ENCODE measurements around the gene EIF4B. TPM values are rescaled to one million over a fixed set of nuclear protein-coding genes. Genes with fewer than 3 reads are reported as not detected.

The EIF4B gene
- total and polyA plus RNA-seq, 4 donors = 81.9 to 684 (median 220) TPM

DNA sequence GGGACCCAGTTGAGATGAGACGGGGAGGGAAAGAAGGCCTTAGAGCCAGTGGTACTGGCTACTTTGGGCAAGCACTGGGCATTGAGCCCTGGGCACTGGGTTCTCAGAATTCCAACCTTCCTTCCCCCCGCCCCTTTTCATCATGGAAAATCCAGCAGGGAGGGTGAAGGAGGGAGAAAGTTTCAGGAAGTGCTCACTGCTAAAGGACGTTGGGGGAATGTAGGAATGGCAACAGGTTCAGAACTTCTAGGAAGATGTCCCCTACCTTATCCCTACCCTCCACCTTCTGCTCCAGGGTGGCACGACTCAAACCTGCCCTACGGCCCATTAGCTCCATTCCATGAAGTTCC is 39.4 kb downstream of the EIF4B start:
- H3K27me3 ChIP-seq (ENCODE audit: control insufficient read depth in 3 of 3, insufficient read depth in 3 of 3, low read length in 2 of 3) = no peaks in the 10 kb centered on the region
- DNase-seq = no peak
- no peak for ATAC-seq (ENCODE audit: insufficient read depth, low FRiP score)

DNA sequence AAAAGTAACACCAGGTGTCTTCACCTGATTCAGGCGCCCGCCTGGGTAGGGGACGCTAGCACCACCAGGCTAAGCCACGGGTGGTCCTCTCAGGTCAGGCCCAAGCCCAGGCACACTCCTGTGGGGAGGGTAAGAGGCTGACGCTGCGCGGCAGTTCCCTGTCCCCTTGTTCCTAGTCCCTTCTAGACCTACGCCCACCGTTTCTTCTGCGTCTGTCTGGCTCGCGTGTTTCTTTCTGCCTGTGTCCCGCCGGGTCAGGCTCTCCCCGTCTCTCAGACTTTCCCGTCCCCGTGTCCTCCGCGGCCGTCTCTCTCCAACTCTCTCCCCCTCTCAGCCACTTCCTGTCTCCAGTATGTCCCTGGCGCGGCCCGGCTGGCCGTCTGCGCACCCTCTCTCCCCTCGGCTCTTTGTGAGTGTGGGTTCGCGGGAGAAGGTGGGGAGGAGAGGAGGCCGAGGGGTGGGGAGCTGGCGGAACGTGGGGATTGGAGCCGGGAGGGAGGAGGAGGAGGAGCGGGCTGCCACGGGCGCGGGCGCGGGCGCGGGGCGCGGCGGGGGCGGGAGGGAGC is 40.5 kb downstream of the EIF4B start:
- peak overlapping the region; percentile 87 to 97 for H3K27ac ChIP-seq (ENCODE audit: low read depth in 1 of 2, low read length in 1 of 2)
- TF ChIP-seq, protein P1, sequence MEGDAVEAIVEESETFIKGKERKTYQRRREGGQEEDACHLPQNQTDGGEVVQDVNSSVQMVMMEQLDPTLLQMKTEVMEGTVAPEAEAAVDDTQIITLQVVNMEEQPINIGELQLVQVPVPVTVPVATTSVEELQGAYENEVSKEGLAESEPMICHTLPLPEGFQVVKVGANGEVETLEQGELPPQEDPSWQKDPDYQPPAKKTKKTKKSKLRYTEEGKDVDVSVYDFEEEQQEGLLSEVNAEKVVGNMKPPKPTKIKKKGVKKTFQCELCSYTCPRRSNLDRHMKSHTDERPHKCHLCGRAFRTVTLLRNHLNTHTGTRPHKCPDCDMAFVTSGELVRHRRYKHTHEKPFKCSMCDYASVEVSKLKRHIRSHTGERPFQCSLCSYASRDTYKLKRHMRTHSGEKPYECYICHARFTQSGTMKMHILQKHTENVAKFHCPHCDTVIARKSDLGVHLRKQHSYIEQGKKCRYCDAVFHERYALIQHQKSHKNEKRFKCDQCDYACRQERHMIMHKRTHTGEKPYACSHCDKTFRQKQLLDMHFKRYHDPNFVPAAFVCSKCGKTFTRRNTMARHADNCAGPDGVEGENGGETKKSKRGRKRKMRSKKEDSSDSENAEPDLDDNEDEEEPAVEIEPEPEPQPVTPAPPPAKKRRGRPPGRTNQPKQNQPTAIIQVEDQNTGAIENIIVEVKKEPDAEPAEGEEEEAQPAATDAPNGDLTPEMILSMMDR (IDR thresholded peaks at IDR 0.05; ENCODE audit: control extremely low read depth, extremely low read depth) = no peak
- H3K9me3 ChIP-seq (ENCODE audit: control insufficient read depth in 4 of 4, insufficient read depth in 3 of 4, low read length in 3 of 4) = no peaks in the 10 kb centered on the region
- WGBS, 2 donors = 0 to 1% methylated on average over 24 to 36 of the region's 44 CpGs
- peaks cover 12 to 58% (median 24%) of the 10 kb centered on the region in 5 donors for H3K4me1 ChIP-seq (ENCODE audit: control insufficient read depth in 5 of 5, insufficient read depth in 5 of 5, low read length in 5 of 5)
- H3K9ac ChIP-seq (ENCODE audit: insufficient read depth in 1 of 2, low read length in 2 of 2) = peak overlapping the region; percentile 66 to 97
- peak; percentile 90 to 95 (median 93) for DNase-seq
- H3K4me3 ChIP-seq = peak overlapping the region; percentile 52
- ATAC-seq (ENCODE audit: insufficient read depth, low FRiP score) = peak; percentile 0
- H3K27me3 ChIP-seq (ENCODE audit: control insufficient read depth in 3 of 3, insufficient read depth in 3 of 3, low read length in 2 of 3) = no peaks in the 10 kb centered on the region
- peaks cover 0 to 8% (median 4%) of the 10 kb centered on the region in 4 donors for H3K36me3 ChIP-seq (ENCODE audit: control insufficient read depth in 4 of 4, insufficient read depth in 4 of 4, low read length in 4 of 4)

More for the DNA sequence above, 39.4 kb downstream of the EIF4B start:
- H3K4me3 ChIP-seq = no peak overlapping the region
- H3K9ac ChIP-seq (ENCODE audit: insufficient read depth in 1 of 2, low read length in 2 of 2) = peak overlapping the region; percentile 66 to 97
- peaks cover 0 to 5% (median 3%) of the 10 kb centered on the region in 4 donors for H3K36me3 ChIP-seq (ENCODE audit: control insufficient read depth in 4 of 4, insufficient read depth in 4 of 4, low read length in 4 of 4)
- peak overlapping the region; percentile 87 to 97 for H3K27ac ChIP-seq (ENCODE audit: low read depth in 1 of 2, low read length in 1 of 2)
- no peaks in the 10 kb centered on the region for H3K9me3 ChIP-seq (ENCODE audit: control insufficient read depth in 4 of 4, insufficient read depth in 3 of 4, low read length in 3 of 4)
- TF ChIP-seq, protein P1 (IDR thresholded peaks at IDR 0.05; ENCODE audit: control extremely low read depth, extremely low read depth) = no peak
- WGBS, 2 donors = 51% methylated on average over 5 of the region's 5 CpGs
- peaks cover 12 to 47% (median 23%) of the 10 kb centered on the region in 5 donors for H3K4me1 ChIP-seq (ENCODE audit: control insufficient read depth in 5 of 5, insufficient read depth in 5 of 5, low read length in 5 of 5)

DNA sequence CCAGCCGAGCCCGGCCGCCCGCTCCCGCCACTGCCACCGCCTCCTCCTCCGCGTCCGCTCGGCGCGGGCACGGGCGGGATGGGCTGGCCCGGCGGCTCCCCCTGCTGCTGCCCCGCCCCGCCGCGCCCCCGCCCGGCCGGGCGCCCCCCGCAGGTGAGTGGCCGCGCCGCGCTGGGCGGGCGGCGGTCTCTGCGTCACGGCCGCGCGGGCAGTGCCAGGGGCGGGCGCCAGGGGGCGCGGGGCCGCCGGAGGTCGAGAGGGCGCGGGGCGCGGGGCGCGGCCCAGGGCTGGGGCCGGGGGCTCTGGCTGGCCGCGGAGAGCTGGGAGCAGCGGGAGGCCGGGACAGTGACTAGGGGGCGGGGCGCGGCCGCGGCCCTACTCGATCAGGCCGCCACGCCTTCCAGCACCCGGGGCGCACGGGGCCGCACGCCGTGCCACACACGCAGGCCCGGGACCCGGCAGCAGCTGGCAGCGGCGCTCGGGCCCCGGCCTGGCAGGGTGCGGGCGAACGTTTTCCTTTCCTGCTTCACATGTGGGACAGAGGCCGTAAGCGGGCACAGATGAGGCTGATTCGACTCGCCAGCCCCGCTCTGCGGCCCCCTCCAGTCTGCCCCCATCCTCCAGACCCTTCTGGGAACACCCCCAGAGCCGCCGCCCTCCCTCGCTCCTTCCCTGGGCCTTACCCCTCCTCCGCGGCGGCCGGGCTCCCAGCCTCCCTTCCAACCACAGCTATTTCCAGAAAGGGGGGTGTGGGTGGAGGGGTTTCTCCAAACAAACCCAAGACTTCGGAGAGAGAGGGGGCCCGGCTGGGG is 41.2 kb downstream of the EIF4B start:
- ATAC-seq (ENCODE audit: insufficient read depth, low FRiP score) = peak; percentile 23
- Histone ChIP-seq H3K4me1 (ENCODE audit: control insufficient read depth in 5 of 5, insufficient read depth in 5 of 5, low read length in 5 of 5) (peaks cover 12 to 65% (median 31%) of the 10 kb centered on the region in 5 donors), H3K27me3 (ENCODE audit: control insufficient read depth in 3 of 3, insufficient read depth in 3 of 3, low read length in 2 of 3) (no peaks in the 10 kb centered on the region), H3K27ac (ENCODE audit: low read depth in 1 of 2, low read length in 1 of 2) (peak overlapping the region; percentile 89 to 97), H3K9me3 (ENCODE audit: control insufficient read depth in 4 of 4, insufficient read depth in 3 of 4, low read length in 3 of 4) (no peaks in the 10 kb centered on the region), H3K9ac (ENCODE audit: insufficient read depth in 1 of 2, low read length in 2 of 2) (peak overlapping the region in 1 of 2 donors; percentile 24), H3K36me3 (ENCODE audit: control insufficient read depth in 4 of 4, insufficient read depth in 4 of 4, low read length in 4 of 4) (peaks cover 0 to 10% (median 4%) of the 10 kb centered on the region in 4 donors), H3K4me3 (peak overlapping the region; percentile 44)
- TF ChIP-seq, protein P1 (IDR thresholded peaks at IDR 0.05; ENCODE audit: control extremely low read depth, extremely low read depth) = no peak
- 0 to 1% methylated on average over 28 to 94 of the region's 94 CpGs for WGBS, 2 donors
- DNase-seq = peak; percentile 94 to 95 (median 94)

Data from lung (tissue), 12 donors.